ENCODE results near the gene USF2. TPM values are rescaled to one million over a fixed set of nuclear protein-coding genes. Genes with fewer than 3 reads are reported as not detected.

Gene USF2
- total RNA-seq, 1 experiment from 2014 or later: 123 TPM

GRCh38 chr19:35294328-35294727 lies 25.6 kb downstream of the USF2 start:
- no peak overlapping the region for H2BK12ac ChIP-seq (ENCODE audit: insufficient read length, low read depth, low read length)
- H3K14ac ChIP-seq (ENCODE audit: insufficient read depth, low read length): no peak overlapping the region
- no peak overlapping the region for H3K4me3 Mint-ChIP-seq
- no CpG with 5 or more reads among the region's 3 CpGs for WGBS (ENCODE audit: extremely low coverage, insufficient read length, low lambda C conversion rate)
- H2BK120ac ChIP-seq (ENCODE audit: low read depth, low read length, poor library complexity, severe bottlenecking): no peak overlapping the region
- H3K23ac ChIP-seq (ENCODE audit: insufficient read length, low read depth, low read length): no peak overlapping the region
- H3K27me3 Mint-ChIP-seq (ENCODE audit: low read depth): peaks cover 9% of the 10 kb centered on the region
- no peak overlapping the region for H3K56ac ChIP-seq (ENCODE audit: insufficient read length, low read depth, low read length)
- H3K79me2 ChIP-seq (ENCODE audit: insufficient read depth, low read length): no peaks in the 10 kb centered on the region
- H2AFZ ChIP-seq (ENCODE audit: low read length): no peak overlapping the region
- no peak overlapping the region for H3T11ph ChIP-seq (ENCODE audit: low read length)
- no peak overlapping the region for H2AK5ac ChIP-seq (ENCODE audit: insufficient read length, low read length)
- H2BK15ac ChIP-seq (ENCODE audit: low read depth, low read length): no peak overlapping the region
- no peaks in the 10 kb centered on the region for H3K4me1 ChIP-seq (ENCODE audit: insufficient read depth, low read length)
- peaks cover 17 to 20% of the 10 kb centered on the region in 2 experiments for H3K4me1 Mint-ChIP-seq
- H3K4ac ChIP-seq (ENCODE audit: low read depth, low read length): no peak overlapping the region
- H3K27ac Mint-ChIP-seq: peak overlapping the region in 1 of 3 experiments; percentile 81; a peak in 1 of 7 replicates
- TF ChIP-seq CTCF (conservative IDR thresholded peaks at IDR 0.05): no peak
- no peak overlapping the region for H2BK20ac ChIP-seq (ENCODE audit: low read depth, low read length, poor library complexity, severe bottlenecking)
- H3K36me3 Mint-ChIP-seq (ENCODE audit: insufficient read depth in 1 of 3, low read depth in 3 of 3): no peaks in the 10 kb centered on the region
- no peak overlapping the region for H4K91ac ChIP-seq (ENCODE audit: insufficient read length, low read depth, low read length)
- H4K8ac ChIP-seq (replicated peaks; ENCODE audit: insufficient read length, low read depth, low read length): no peak overlapping the region
- DNase-seq: no peak
- no peaks in the 10 kb centered on the region for H3K27me3 ChIP-seq (ENCODE audit: insufficient read depth, low read length)
- H2BK5ac ChIP-seq (ENCODE audit: insufficient read length, low read length): no peak overlapping the region
- no peak overlapping the region for H3K18ac ChIP-seq (ENCODE audit: insufficient read length, low read depth, low read length)
- no peaks in the 10 kb centered on the region for H4K20me1 ChIP-seq (ENCODE audit: control insufficient read depth, insufficient read depth, insufficient read length)
- no peak overlapping the region for H3K9ac ChIP-seq (ENCODE audit: extremely low read depth, insufficient read length, low read length)
- no peaks in the 10 kb centered on the region for H3K9me3 Mint-ChIP-seq
- no peak overlapping the region for H4K5ac ChIP-seq (ENCODE audit: insufficient read length, low read depth, low read length)
- H3K79me1 ChIP-seq (ENCODE audit: insufficient read depth, low read depth, low read length, poor library complexity, severe bottlenecking): no peaks in the 10 kb centered on the region
- H3K4me2 ChIP-seq (ENCODE audit: insufficient read depth, insufficient read length, low read length): no peak overlapping the region
- H3K27ac ChIP-seq (ENCODE audit: insufficient read length, low read depth, low read length): no peak overlapping the region
- H3K9me3 ChIP-seq (ENCODE audit: control insufficient read depth, low read depth, low read length): no peaks in the 10 kb centered on the region
- no peaks in the 10 kb centered on the region for H3K23me2 ChIP-seq (ENCODE audit: insufficient read length, low read depth, low read length, poor library complexity, severe bottlenecking)
